SK-MEL-5 (cell line): ENCODE measurements around the gene APOBEC3B. TPM values are rescaled to one million over a fixed set of nuclear protein-coding genes. Genes with fewer than 3 reads are reported as not detected.
"Not testable (repeated sequence)": the region's sequence is repeated elsewhere in the genome, so short reads cannot be mapped to it uniquely, and the experiment has no call there.

Experiments
- DNase-seq: peaks from one replicate; pipeline ENCODE4 v3.0.0-alpha.2; 2016; ENCODE audit warnings: low read depth, low spot score
- in situ Hi-C: cut with HindIII; loops from 2 replicates; pipeline ENCODE4 v1.10.0; 2016; ENCODE audit warnings: low sequenced_read_pairs, high pct_unique_total_duplicates, low pct_unique_long_range_greater_than_20kb
- total RNA-seq: library from RNA; depleted of rRNA; stranded (reverse); fragments of >200 nt; shearing (Covaris generic); gene quantifications from 2 replicates; pipeline ENCODE4 v1.2.3, GENCODE V29; 2014

Gene APOBEC3B
- total RNA-seq, 1 experiment from 2014 or later = 3.8 TPM

DNA sequence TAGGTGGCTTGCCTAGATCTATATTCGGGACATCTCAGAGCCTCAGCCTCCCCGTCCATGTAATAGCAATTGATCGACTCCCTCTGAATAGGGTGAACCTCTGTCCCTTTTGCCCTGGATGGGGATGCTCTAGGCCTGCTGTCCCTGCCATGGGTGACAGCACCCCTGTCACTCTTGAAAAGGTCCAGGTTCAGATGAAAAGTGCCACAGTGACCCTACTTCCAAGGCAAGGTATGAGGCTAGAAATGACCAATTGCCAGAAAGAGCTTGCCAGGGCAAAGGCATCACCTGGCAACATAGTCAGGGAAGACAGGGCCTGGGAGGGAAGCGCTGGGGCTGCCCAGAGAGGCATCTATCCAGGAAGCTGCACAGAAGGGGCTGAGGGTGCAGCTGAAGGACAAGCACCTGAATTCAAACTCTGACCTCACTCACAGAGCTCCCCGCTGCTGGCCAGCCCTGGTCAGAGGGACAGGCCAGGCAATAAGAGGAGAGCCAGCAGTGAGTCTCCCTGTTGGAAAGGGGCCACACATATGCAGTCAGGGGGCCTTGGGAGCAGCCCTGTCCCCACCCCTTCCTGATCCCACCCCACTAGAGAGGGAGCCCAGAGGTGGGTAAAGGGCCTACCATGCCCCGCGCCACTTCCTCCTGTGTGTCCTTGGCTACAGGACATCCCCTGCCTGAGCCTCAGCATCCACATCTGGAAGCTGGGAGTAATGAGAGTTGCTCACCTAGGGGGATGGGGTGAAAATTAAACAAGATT lies 33.8 kb upstream of the APOBEC3B start:
- in situ Hi-C loops = no loop called here
- no peak for DNase-seq

GRCh38 chr22:38949889-38950405 lies 32.2 kb upstream of the APOBEC3B start:
- in situ Hi-C loops = no loop called here
- DNase-seq = no peak

- in situ Hi-C loops = no loop called here
- no peak for DNase-seq
Measured at GRCh38 chr22:38950527-38951295, 31.4 kb upstream of the APOBEC3B start.

GRCh38 chr22:38951734-38952133 lies 30.4 kb upstream of the APOBEC3B start:
- in situ Hi-C loops = no loop called here
- DNase-seq = no peak

DNA sequence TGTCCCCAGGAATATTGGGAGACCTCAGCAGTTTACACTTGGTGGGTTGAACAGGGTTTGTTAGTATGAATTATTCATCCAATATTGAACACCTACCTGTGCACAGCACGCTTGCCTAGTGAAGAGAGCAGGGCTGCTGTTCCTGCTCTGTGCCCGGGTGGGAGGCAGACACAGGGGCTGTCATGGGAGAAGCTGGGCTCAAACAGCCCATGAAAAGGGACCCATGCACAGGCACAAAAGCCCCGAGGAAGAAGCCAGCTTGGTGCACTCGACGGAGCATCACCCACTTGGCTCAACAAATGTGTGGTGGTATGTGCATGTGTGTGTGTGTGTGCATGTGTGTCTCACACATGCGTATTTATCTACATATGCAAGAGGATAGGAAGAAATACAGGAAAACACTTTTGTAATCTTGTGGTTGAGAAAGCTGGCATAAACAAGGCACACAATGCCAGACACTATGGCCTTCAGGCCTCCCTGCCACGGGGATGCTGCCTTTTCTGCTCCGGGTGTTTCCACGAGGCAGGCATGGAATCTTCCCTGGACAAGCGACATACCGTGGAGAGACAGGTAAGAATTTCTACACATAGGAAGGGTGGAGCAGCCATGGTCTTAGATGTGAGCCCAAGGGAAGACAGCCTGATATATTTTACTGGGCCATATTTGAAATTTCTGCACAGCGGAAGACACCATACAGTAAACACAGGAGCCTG lies 29.7 kb upstream of the APOBEC3B start:
- in situ Hi-C loops = no loop called here
- DNase-seq = no peak

DNA sequence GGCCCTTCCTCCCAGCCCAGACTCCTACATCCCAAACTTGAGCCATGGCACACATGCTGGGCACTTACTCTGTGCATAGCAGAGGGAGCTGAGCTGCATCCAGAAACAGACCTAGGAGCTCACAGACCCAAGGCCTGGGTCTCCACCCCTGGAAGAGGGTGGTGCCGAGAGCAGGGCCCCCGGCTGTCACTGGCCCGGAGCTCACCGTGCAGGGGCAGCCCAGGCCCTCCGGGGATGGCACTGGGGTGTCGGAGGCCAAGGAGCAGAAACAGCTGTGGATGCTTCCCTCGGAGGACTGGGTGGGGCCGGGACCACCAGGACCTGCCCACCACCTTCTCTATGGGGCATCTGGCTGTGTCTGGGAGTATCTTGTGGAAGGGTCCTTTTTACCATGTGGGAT lies 29.1 kb upstream of the APOBEC3B start:
- in situ Hi-C loops = no loop called here
- DNase-seq = no peak

- in situ Hi-C loops = no loop called here
- no peak for DNase-seq
Measured at GRCh38 chr22:38953577-38954413, 28.4 kb upstream of the APOBEC3B start.

DNA sequence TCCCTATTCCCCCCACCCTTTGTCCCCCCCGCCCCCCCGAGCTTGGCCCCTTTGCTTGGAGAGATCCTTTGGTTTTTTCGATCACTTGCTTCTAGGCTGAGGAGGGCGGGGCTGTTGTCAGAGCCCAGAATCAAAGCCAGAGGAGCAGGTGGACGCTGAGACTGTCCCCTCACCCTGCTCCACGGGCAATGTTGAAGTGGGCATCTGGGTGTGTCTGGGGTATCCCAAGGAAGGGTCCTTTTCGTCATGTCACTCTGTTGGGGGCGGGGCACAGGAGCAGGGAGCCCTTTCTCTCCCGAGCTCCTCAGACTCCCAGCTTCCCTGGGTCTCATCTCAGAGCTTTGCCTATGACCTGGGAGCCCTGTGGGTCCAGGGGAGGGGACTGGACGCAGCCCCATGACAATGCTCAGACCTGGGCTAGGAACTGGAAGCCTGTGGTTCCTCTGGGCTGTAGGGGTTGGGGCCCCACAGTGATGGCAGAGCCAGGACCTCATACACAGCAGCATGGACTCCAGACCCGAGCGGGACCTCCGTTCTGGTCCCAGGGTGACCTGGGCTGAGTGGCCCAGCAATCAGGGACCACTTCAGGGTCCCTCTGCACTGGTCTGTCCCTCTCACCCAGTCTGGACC lies 27.6 kb upstream of the APOBEC3B start:
- in situ Hi-C loops = no loop called here
- no peak for DNase-seq

DNA sequence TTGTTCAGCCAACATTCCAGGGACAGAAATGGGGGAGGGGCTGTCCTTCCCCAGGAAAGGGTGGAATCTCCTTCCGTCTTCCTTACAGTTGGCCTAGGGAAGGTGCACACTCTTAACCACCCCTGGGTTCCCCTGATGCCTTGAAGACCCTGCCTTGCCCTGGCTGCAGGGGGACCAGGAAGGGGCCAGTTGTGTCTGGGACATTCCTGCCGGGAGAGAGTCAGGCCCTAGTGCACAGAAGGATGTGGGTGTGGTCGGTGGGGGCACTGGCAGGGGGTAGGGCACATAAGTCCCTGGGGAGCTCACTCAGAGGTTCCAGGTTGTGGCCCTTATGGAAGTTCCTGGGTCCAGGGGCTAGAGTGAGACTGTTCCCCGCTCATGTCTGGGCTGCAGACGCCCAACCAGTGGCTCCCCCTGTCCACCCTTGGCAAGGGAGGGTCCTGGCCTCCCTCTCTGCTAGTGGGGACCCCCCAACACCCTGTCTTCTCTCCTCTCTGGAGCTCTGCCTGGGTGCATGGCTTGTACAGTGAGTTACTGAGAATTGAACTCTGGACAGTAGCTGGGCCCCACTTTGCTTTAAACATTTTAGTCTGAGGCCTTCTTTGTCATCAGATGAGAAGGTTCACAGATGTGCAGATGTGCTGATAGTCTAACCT lies 26.8 kb upstream of the APOBEC3B start:
- in situ Hi-C loops = no loop called here
- no peak for DNase-seq

GRCh38 chr22:38955926-38956325 lies 26.2 kb upstream of the APOBEC3B start:
- no peak for DNase-seq
- in situ Hi-C loops = no loop called here

DNA sequence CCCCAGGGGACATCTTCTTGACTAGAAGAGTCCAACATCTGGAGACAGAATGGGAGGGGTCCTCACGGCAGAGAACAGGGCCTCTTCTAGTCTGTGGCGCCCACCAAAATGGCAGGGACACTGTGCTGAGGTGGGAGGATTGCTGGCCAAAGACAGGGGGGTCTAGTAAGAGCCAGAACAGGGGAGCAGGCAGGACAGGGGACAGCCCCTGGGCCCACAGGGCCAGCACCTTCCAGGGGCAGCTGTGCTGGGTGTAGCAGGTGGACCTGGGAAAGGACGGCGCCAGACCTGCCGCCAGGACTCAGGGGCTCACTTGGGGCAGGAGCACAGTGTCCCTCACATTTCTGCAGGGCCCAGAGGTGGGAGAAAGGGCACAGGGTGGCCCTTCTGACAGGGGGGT lies 25.6 kb upstream of the APOBEC3B start:
- in situ Hi-C loops = no loop called here
- DNase-seq = no peak

- no peak for DNase-seq
- in situ Hi-C loops = no loop called here
Measured at GRCh38 chr22:38957046-38957770, 24.9 kb upstream of the APOBEC3B start, which contains the start of gene APOBEC3A. APOBEC3A (plus strand) TSS chr22:38957609; CDS start chr22:38957692, 83 bp downstream.

GRCh38 chr22:38957808-38958650 lies 24.1 kb upstream of the APOBEC3B start:
- in situ Hi-C loops = no loop called here
- DNase-seq = no peak

GRCh38 chr22:38958651-38958943 lies 23.6 kb upstream of the APOBEC3B start:
- DNase-seq, in situ Hi-C loops: not testable (repeated sequence)

- in situ Hi-C loops = no loop called here
- no peak for DNase-seq
Measured at GRCh38 chr22:38959590-38959989, 22.6 kb upstream of the APOBEC3B start.
